Hematopoietic multipotent progenitor cell treated with erythropoietin and hydrocortisone succinate and interleukin-3 and kit ligand, for 6 days (in vitro differentiated cells): ENCODE measurements around the gene SIRT6.
A peak's percentile ranks its signal among the peaks of the same experiment; 100 is the strongest.
"Not testable (repeated sequence)": the region's sequence is repeated elsewhere in the genome, so short reads cannot be mapped to it uniquely, and the experiment has no call there.

ENCODE experiments used
- DNase-seq: peaks from one replicate; pipeline ENCODE4 v3.0.0-alpha.2; 2015

SIRT6 gene

DNA sequence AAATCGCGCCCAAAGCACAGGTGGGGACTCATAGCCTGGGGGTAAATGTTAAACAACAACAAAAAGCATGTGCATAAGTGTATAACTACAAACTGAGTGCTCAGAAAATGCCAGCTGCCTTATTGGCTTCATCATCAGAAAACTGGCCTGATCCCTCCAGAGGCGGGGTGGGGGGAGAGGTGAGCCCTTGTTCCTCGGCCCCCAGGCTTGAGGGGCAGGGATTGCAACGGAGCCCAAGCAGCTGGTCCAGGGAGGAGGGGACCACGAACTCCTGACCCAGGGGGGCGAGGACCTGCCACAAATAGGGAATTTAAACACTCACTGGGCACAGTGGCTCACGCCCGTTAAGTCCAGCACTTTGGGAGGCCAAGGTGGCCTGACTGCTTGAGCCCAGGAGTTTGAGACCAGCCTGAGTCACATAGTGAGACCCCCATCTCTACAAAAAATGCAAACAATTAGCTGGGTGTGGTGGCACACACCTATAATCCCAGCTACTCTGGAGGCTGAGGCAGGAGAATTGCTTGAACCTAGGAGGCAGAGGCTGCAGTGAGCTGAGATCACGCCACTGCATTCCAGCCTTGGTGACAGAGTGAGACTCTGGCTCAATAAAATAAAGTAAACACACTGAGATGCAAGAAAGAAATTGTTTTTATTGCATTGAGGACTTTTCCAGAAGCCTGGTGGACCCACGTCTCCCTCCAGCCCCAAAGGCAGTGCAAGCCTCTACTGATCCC is 8.7 kb downstream of the SIRT6 start:
- no peak for DNase-seq

DNA sequence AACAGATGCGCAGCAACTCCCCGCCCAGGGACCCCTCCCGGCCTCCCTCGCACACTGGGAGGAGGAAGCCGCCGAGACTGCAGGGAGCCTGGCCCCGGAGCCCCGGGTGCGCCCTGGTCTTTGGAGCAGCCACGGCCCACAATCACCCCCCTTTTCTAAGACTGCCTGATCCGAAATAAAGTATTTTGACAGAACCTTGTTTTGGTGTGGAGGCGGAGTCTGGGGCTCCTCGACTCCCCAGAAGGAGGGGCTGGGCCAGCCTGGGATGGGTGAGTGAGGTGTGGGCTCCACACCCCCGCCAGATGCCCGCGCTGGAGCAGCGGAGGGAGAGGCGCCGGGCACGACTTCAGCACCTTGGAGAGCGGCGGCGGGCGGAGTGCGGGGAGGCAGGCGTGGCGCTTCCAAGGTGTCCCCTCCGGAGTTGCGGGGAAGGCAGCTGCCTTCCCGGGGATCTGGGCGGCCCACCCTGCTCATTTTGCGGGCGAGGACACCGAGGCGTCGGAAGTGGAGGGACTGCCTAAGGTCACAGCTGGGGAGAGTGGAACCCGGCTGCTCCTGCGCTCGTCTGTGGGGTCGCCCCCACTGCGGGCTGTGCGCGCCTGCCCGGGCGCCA is 9.4 kb downstream of the SIRT6 start:
- DNase-seq: peak; percentile 79

DNA sequence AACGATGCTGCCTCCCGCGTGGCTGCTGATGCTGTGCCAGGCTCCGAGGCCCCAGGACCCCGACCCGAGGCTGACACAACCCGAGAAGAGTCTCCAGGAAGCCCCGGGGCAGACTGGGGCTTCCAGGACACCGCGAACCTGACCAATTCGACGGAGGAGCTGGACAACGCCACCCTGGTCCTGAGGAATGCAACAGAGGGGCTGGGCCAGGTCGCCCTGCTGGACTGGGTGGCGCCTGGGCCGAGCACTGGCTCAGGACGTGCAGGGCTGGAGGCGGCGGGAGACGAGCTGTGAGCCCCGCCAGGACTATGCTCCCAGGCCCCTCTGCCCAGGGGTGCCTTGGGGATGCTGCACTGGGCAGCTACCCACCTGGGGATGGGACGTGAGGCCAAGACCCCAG is 10.7 kb downstream of the SIRT6 start:
- no peak for DNase-seq

GRCh38 chr19:4164262-4164661 is 18.1 kb downstream of the SIRT6 start:
- DNase-seq: no peak

- DNase-seq: no peak
Observed at GRCh38 chr19:4161415-4162077, 20.8 kb downstream of the SIRT6 start.

DNA sequence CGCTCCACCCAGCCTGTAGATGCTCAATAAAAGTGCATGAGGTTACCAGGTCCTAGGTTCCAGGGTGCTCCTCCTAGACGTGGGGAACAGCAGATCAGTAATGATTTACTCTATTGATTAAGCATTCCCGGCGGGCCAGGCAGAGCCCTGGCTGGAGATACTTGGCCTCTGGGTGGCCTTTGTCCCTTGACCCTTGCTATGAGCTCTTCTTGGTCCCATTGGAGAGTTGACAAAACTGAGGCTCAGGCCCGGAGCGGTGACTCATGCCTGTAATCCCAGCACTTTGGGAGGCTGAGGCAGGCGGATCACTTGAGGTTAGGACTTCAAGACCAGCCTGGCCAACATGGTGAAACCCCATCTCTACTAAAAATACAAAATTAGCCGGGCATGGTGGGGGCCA is 24.4 kb downstream of the SIRT6 start:
- DNase-seq: not testable (repeated sequence)

- DNase-seq: no peak
Observed at GRCh38 chr19:4157164-4157563, 25.2 kb downstream of the SIRT6 start.

DNA sequence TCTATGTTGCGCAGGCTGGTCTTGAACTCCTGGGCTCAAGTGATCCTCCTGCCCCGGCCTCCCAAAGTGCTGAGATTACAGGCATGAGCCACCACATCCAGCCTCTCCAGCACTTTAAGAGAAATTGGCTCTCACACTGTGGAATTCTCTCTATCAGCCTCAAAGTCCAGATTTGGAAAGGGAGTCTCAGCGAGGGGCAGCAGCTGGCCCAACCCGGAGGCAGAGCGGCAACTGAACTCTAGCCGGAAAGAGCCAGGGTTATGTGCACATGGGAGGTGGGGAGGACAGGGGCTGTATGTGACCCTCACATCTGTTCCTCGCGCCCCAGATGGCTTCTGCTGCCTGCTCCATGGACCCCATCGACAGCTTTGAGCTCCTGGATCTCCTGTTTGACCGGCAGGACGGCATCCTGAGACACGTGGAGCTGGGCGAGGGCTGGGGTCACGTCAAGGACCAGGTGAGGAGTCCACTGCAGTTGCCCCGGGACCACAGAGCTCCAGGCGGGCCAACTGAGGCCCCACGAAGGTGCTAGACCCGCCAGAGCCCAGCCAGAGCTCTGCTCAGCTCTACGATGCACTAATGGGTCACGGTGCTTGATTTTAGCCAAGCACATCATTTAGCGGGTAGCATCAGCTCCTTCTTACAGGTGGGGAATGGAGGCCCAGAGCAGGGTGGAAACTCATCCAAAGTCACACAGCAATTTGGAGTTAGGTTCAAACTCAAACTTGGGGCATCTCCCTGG is 27.6 kb downstream of the SIRT6 start:
- DNase-seq: no peak

DNA sequence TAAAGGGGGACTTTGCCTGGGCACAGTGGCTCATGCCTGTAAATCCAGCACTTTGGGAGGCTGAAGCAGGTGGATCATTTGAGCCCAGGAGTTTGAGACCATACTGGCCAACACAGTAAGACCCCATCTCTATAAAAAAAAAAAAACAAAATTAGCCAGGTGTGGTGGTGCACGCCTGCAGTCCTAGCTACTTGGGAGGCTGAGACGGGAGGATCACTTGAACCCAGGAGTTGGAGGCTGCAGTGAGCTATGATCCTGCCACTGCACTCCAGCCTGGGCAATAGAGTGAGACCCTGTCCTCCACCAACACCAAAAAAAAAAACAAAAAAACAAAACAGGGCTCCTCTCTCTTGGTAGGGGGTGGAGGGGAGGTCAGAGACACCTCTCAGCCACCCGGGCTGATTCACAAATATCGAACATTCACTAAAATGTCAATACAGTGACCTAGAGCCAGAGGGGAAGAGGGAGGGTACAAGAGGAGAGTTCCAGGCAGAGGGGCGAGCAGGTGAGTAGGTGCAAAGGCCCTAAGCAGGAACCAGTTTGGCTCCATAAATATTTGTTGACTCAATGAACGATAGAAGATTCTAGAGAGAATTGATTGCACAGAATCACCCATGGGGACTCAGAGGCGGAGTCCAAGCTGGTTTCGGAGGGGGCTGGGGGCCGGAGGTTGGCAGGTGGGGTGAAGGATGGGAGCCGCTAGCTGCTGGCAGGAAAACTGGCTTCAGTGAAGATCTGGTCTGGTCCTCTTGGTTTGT is 29.9 kb downstream of the SIRT6 start:
- DNase-seq: no peak

- DNase-seq: no peak
Observed at GRCh38 chr19:4151623-4152022, 30.7 kb downstream of the SIRT6 start.

- DNase-seq: no peak
Observed at GRCh38 chr19:4149518-4150288, 32.7 kb downstream of the SIRT6 start.

- DNase-seq: no peak
Observed at GRCh38 chr19:4144666-4145249, 37.6 kb downstream of the SIRT6 start.

DNA sequence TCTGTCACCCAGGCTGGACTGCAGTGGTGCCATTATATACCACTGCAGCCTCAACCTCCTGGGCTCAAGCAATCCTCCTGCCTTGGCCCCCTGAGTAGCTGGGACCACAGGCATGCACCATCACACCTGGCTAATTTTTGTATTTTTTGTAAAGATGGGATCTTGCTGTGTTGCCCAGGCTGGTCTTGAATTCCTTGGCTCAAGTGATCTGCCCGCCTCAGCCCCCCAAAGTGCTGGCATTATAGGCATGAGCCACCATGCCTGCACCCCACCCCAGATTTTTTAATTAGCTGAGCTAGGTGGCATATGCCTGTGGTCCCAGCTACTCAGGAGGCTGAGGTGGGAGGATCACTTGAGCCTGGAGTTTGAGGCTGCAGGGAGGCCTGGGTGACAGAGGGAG is 39.4 kb downstream of the SIRT6 start:
- DNase-seq: not testable (repeated sequence)

- peak; percentile 90 for DNase-seq
Observed at GRCh38 chr19:4140237-4140711, 42.1 kb downstream of the SIRT6 start.

- peak; percentile 86 for DNase-seq
Observed at GRCh38 chr19:4139614-4140236, 42.6 kb downstream of the SIRT6 start.

- DNase-seq: no peak
Observed at GRCh38 chr19:4138445-4138844, 43.9 kb downstream of the SIRT6 start.

GRCh38 chr19:4136680-4137088 is 45.7 kb downstream of the SIRT6 start:
- DNase-seq: no peak

GRCh38 chr19:4135386-4135785 is 47.0 kb downstream of the SIRT6 start:
- DNase-seq: not testable (repeated sequence)

GRCh38 chr19:4134351-4134750 is 48.0 kb downstream of the SIRT6 start:
- DNase-seq: no peak

DNA sequence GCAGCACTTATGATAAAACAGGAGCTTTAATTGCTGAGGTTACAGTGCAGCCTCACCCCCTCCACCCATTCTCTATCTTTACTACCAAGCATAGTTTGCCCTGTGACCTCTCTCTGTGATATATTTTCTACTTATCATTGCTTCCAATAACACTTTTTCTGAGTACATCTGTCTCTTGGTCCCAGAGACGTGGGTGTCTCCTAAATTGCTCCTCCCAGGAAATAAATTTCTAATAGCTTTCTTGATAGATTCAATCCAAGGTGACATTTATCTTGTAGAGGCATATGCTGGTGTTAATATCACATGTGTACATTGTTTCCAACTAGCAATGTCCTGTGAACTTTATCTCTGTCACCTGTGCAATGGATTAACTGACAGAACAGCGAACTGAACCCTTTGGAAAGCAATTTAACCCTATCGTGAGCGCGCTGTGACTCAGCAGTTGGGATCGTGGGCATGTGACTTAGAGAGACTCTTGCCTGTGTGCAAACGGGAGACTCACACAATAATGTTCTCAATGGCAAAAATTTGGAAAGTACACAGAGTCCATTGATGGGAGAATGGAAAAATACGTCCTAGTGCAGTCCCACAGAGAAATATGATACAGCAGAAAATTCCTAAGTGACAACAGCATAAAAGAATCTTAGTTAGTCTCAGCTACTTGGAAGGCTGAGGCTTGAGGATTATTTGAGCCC is 51.5 kb downstream of the SIRT6 start:
- peak; percentile 97 for DNase-seq
